GM12801 (cell line): ENCODE results near the gene CDCA4.

Experiments
- CTCF ChIP-seq: IDR thresholded peaks from one replicate; pipeline ENCODE4 v1.5.1; 2011; ENCODE audit warnings: control low read depth; ENCODE audit not compliant: insufficient read length; ENCODE audit errors: extremely low read depth

The CDCA4 gene

GRCh38 chr14:104985675-104986486 is 35.0 kb downstream of the CDCA4 start, which contains the start of gene CLBA1:
CLBA1 (plus strand) TSS chr14:104985788; CDS start chr14:104986432, 644 bp downstream.
- no peak for TF ChIP-seq CTCF

GRCh38 chr14:104984056-104984894 is 36.6 kb downstream of the CDCA4 start:
- no peak for TF ChIP-seq CTCF

- no peak for TF ChIP-seq CTCF
Observed at GRCh38 chr14:104983231-104983721, 37.6 kb downstream of the CDCA4 start.

- TF ChIP-seq CTCF = no peak
Observed at GRCh38 chr14:104982548-104983230, 38.2 kb downstream of the CDCA4 start.

GRCh38 chr14:104981699-104982541 is 39.0 kb downstream of the CDCA4 start:
- TF ChIP-seq CTCF = no peak

- TF ChIP-seq CTCF = no peak
Observed at GRCh38 chr14:104980611-104981531, 40.0 kb downstream of the CDCA4 start.
